Smooth muscle cell of the pulmonary artery (primary cell): Measurements from ENCODE around the gene C5orf24. TPM values are rescaled to one million over a fixed set of nuclear protein-coding genes. Genes with fewer than 3 reads are reported as not detected.

ENCODE experiments used
- total RNA-seq: library from RNA; depleted of rRNA; stranded (reverse); fragments of >200 nt; gene quantifications from 2 replicates; pipeline ENCODE4 v1.2.3, GENCODE V29; 2014

Gene C5orf24
- total RNA-seq = 49.2 and 71.4 TPM in 2 replicates

DNA sequence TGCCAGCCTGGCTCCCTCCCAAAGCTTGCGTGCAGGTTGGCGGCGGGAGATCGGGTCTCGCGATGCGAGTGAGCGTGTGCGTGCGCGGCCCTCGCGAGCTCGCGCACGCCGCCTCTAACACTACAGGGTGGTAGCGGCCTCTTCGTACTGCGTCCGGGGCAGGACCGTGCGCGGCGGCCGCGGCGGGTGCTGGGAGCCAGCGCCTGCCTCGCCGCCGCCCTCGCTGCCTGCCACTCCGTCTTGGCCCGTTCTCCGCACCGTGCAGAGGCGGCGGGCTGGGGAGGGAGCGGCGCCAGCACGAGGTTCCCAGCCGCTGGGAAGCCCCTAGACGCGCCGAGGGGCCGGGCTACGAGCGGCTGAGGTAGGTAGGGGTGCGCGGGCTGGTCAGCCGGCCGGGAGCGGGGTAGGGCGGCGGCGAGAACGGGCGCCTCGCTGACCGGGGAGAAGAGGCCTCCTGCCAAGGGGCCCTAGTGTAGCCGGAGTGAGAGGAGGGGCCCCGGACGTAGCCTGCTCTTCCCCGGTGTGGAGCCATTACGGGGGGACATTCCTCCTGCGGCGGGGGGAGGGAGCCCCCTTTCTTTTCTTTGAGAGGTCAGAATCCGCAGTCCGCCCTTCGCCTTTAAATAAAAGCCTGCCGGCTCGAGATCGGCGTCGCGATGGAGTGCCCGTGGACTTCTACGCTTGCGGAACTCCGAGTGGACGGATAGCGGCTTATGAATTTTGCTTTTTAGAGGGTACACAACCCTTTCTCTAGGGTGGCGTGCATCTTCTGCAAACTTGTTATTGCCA lies at the start of gene C5orf24:
C5orf24 (plus strand) TSS at position 117 of the 789 bp plus-strand sequence. CDS start 8,933 bp downstream, outside the sequence.

DNA sequence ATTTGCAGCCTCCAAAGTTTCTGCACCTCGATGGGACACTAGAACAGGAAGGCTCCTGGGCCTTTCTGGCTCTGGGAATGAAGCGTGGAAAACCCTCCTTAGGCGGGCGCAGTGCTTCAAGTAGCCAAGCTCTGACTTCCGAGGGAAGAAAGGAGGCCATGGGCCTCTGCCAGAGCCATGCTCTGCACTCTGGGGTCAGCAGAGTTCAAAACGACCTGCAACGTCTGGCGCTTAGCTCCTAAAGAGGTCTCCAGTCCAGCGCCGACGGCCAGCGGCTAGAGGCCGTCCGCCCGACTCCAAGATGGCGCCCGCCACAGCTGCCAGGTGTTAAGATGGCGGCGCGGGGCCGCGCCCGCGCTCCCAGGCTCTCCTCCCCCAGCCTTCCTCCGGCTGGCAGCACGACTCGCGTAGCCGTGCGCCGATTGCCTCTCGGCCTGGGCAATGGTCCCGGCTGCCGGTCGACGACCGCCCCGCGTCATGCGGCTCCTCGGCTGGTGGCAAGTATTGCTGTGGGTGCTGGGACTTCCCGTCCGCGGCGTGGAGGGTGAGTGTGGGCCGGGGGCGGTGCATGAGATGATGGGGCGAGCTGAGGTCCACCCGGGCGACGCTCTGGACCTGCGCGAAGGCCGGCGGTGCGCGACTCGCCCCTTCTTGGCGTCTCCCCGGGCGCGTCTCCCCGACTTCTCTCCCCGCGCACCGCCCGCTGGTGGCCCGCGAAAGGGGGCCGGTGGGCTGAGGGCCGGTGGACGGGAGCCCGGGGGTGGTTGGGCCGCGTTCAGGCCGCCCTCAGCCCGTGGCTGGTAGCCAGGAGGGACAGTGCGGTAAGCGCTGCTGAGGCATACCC lies 28.4 kb downstream of the C5orf24 start, which contains the start of gene TXNDC15:
TXNDC15 (plus strand) TSS at position 385 of the 844 bp plus-strand sequence; CDS start at position 442, 57 bp downstream.

DNA sequence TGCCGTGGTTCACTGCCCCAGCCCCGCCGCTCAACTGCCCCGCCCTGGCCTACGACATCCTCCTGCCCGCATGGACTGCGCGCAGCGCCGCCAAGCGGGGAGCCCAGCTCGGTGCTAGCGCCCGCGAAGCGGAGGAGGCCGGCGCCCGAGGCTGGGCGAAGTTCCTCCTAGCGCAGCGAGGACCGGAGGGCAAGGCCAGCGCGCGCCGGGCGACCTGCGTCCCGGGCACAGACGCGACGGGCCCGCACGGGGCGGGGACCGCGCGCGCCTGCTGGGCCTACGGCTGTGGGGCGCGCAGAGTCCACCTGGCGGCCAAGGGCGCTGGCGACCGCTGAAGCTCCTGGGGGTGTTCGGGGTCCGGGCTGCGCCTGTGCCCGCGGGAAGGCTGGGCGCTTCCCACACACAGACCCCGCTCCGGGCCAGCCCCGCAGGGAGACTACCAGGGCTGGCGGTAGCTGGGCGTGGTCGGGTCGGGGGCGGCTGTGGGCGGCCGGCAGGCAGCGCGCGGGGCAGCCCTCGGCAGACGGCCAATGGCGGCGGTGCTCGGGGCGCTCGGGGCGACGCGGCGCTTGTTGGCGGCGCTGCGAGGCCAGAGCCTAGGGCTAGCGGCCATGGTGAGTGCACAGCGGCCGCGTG lies 59.0 kb downstream of the C5orf24 start, which contains the start of gene PCBD2:
PCBD2 (plus strand) TSS at position 522 of the 636 bp plus-strand sequence; CDS start at position 531, 9 bp downstream.

Other genes starting within 250 kb of the C5orf24 start
- 51.7 and 68.8 TPM in 2 replicates for gene SAR1B, start 213.1 kb upstream of the C5orf24 start, total RNA-seq
- gene SEC24A, start 197.2 kb upstream of the C5orf24 start, total RNA-seq = 45.2 and 57.4 TPM in 2 replicates
- gene CAMLG, start 107.4 kb upstream of the C5orf24 start, total RNA-seq = 34.7 and 36.2 TPM in 2 replicates
- gene DDX46, start 87.2 kb upstream of the C5orf24 start, total RNA-seq = 20.2 and 20.5 TPM in 2 replicates
- gene TXNDC15, start 28.4 kb downstream of the C5orf24 start, total RNA-seq = 144 and 182 TPM in 2 replicates
- gene PCBD2, start 59.2 kb downstream of the C5orf24 start, total RNA-seq = 3.6 TPM in 2 replicates
- gene CATSPER3, start 121.9 kb downstream of the C5orf24 start, total RNA-seq = 0.10 and 0.13 TPM in 2 replicates
- 0.78 and 3.5 TPM in 2 replicates for gene PITX1, start 188.3 kb downstream of the C5orf24 start, total RNA-seq